HG03097 (cell line): ENCODE results near the gene KANSL1.
"Not testable (repeated sequence)": the region's sequence is repeated elsewhere in the genome, so short reads cannot be mapped to it uniquely, and the experiment has no call there.

Experiments
- ATAC-seq: cut with Tn5 transposase; IDR thresholded peaks from one replicate; pipeline ENCODE4 v1.9.1; 2021; ENCODE audit not compliant: unreplicated experiment, low FRiP score

KANSL1 gene

GRCh38 chr17:46027048-46027975 lies 165.9 kb downstream of the KANSL1 start:
- ATAC-seq = no peak

- ATAC-seq = no peak
Observed at GRCh38 chr17:46026166-46027047, 166.8 kb downstream of the KANSL1 start.

- ATAC-seq = no peak
Observed at GRCh38 chr17:46025510-46026165, 167.6 kb downstream of the KANSL1 start.

GRCh38 chr17:46025060-46025459 lies 168.2 kb downstream of the KANSL1 start:
- ATAC-seq = no peak

GRCh38 chr17:46024590-46024989 lies 168.6 kb downstream of the KANSL1 start:
- ATAC-seq = no peak

- ATAC-seq = no peak
Observed at GRCh38 chr17:46023783-46024388, 169.3 kb downstream of the KANSL1 start.

- ATAC-seq = not testable (repeated sequence)
Observed at GRCh38 chr17:46023366-46023765, 169.9 kb downstream of the KANSL1 start.

GRCh38 chr17:46020998-46021397 lies 172.2 kb downstream of the KANSL1 start:
- ATAC-seq = no peak

- peak; percentile 77 for ATAC-seq
Observed at GRCh38 chr17:46020023-46020761, 173.0 kb downstream of the KANSL1 start.

- ATAC-seq = not testable (repeated sequence)
Observed at GRCh38 chr17:46019408-46019925, 173.8 kb downstream of the KANSL1 start.

GRCh38 chr17:46013502-46014165 lies 179.6 kb downstream of the KANSL1 start:
- no peak for ATAC-seq

- no peak for ATAC-seq
Observed at GRCh38 chr17:46013127-46013501, 180.1 kb downstream of the KANSL1 start.

GRCh38 chr17:46012506-46013079 lies 180.6 kb downstream of the KANSL1 start:
- no peak for ATAC-seq

- ATAC-seq = no peak
Observed at GRCh38 chr17:46011711-46012505, 181.3 kb downstream of the KANSL1 start.

- no peak for ATAC-seq
Observed at GRCh38 chr17:46010597-46011186, 182.5 kb downstream of the KANSL1 start.

- no peak for ATAC-seq
Observed at GRCh38 chr17:46009681-46010596, 183.3 kb downstream of the KANSL1 start.
